HG03025 (cell line): ENCODE data around the gene DBH.
"Not testable (repeated sequence)": the region's sequence is repeated elsewhere in the genome, so short reads cannot be mapped to it uniquely, and the experiment has no call there.

Experiments
- ATAC-seq: cut with Tn5 transposase; IDR thresholded peaks from one replicate; pipeline ENCODE4 v1.9.1; 2021; ENCODE audit warnings: mild to moderate bottlenecking, moderate library complexity; ENCODE audit not compliant: unreplicated experiment, low FRiP score

The DBH gene

DNA sequence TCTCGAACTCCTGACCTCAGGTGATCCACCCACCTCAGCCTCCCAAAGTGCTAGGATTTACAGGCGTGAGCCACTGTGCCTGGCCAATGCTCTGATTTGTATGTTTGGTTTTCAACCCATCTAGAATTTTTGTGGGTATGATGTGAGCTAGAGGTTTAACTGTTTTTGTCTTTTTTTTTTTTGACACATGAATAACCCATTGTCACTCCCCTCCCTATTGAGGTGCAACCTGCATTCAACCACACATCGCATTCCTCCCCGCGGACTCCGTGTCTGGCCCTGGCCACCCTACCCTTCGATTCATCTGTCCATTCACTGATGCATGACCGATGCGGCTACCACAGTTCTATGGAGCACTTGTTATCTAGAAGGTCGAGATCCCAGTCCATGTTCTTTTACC, 17.4 kb upstream of the DBH start:
- no peak for ATAC-seq

DNA sequence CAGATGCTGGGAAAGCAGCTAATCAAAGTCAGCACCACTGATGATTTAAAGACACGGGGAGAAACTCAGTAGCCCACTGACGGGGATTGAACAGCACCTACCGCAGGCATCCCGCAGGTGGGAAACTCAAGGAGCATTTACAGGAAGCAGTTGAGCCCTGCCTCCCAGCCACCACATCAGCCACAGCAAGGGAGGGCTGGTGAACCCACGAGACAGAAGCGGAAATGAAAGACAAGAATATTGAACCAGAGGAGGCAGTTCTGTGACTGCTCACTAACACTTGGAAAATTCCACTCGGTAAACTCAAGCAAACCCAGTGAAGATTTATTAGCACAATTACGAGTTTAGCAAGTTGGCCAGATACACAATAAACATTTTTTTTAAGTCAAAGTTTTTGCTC, 16.4 kb upstream of the DBH start:
- ATAC-seq: no peak

DNA sequence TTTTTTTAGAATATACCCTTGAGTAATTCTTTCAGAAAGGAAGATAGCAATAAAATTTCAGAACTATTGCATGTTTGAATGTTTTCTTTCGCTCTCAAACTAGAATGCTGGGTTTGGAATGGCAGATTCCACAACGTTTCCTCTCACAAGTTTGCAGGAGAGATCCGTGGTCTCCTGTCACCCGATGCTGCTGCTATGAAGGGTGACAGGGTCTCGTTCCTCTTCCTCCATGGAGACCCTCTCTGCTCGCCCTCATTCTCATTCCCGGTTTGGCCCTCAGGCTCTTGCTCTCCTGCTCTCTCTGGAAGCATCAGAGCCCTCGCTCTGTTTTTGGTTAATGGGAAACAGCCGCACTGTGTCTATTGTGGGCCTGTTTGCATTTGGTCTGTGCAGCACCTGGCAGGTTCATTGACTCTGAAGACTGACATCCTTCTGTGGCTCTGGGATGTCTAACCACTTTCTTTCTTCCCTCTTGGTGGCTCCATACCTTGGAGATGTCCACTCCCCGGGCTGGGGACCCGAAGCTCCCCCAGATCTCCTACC, 14.4 kb upstream of the DBH start:
- ATAC-seq: no peak

DNA sequence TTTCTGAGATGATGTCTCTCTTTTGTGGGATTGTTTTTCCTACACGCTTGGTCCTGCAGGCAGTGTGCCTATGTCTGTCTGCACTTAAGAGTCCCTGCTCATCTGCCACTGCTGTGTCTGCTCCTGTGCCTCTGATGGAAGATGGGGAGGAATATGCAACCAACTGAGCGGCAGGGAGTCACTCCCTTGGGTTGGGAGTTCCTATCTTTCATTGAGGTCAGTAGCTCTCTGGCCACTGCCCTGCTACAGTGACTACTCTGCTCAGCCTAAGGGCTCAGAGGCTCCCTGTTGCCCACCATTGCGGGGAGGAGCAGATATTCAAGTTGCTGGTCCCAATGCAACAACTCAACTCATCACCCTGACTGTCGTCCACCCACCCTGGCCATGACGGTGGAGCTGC, 13.6 kb upstream of the DBH start:
- ATAC-seq: no peak

- not testable (repeated sequence) for ATAC-seq
Observed at GRCh38 chr9:133626008-133626407, 10.2 kb upstream of the DBH start.

DNA sequence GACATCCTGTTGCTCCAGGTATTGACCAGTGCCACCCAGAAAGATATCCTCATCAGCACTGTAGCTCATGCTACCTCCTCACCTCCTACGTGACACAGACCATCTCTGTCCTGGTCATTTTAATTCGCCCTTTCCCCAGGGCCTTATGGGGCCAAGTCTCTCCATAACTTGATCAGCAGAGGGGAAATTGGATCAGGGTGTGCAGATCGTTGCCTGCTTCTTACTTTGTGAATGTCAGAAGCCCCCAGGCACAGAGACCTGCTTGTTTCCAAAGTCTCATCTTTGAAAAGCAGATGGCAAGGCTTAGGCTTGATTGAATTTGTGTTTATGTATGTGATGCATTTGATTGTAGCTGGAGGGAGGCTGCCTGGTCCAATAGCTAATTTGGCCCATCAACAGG, 8.8 kb upstream of the DBH start:
- no peak for ATAC-seq

DNA sequence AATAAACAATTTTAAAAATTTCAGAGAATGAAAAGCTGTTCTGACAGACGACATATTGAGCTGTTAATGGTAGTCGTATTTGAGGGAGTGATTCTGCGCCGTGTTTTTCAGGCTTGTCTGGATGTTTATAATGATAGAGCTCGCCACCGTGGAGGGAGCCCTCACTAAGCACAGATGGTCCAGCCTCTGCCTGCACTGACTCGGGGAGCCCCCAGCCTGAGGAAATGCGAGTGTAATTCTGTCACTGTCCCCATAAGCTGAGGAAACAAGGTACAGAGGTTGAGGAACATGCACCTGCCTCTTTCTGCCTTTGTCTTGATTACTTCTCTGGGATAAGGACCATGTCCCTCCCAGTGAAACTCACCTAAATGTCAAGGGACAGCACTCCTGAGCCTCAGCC, 7.4 kb upstream of the DBH start:
- no peak for ATAC-seq

DNA sequence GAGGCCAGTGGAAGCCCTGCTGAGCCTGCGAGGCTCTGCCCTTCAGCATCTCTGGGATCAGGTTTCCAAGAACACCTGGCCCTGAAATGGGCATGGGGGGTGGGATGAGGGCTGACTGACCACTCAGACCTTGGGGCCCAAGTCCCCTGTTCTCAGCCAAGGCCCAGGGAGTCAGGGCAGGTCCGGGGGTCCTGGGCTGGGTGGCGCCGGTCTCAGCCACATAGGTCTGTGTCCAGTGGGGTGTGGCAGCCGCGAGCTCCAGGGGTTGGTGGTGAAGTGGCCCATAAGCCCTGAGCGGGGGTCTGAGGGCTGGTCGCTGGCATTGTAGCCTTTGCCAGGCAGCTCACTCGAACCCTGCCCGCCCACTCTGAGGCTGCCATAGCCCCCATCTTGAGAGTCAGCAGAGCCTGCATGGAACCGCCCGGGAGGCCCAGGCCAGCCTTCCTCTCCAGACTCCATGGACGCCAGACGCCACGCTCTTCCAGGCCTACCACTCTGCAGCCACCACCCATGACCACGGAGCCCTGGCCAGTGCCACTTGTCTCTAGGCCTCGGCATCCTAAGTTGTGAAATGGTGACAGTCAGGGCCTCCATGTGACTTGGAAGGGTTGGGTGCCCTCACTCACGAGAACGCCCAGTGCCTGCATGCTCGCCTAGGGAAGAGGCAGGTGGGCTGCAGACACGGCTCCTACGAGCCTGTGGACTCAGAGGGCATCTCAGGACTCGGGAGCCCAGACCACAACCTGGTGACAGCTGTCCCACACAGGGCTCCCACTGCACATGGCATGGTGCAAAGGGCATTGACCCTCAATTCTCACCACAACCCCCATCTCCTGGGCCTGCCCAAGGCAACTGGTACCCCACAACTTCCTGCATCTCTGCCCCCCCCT, 6.7 kb upstream of the DBH start:
- no peak for ATAC-seq

DNA sequence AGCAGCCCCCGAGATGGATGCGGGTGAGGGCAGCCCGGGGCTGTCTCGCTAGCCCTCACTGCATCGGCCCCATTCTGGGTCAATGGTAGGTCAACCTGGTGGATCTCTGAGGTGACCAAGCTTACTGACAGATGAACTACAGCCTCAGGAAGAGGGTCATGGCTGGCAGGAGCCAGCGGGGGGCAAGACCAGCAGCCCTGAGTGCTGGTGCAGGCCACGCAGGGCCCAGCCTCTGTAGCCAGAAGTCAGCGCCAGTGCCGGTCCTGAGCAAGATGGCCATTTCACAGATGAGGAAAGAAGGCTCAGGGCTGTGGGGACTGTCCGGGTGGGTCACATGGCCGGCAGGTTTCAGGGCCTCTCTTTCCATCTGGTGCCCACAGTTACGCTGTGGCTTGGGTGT, 5.1 kb upstream of the DBH start:
- ATAC-seq: no peak

DNA sequence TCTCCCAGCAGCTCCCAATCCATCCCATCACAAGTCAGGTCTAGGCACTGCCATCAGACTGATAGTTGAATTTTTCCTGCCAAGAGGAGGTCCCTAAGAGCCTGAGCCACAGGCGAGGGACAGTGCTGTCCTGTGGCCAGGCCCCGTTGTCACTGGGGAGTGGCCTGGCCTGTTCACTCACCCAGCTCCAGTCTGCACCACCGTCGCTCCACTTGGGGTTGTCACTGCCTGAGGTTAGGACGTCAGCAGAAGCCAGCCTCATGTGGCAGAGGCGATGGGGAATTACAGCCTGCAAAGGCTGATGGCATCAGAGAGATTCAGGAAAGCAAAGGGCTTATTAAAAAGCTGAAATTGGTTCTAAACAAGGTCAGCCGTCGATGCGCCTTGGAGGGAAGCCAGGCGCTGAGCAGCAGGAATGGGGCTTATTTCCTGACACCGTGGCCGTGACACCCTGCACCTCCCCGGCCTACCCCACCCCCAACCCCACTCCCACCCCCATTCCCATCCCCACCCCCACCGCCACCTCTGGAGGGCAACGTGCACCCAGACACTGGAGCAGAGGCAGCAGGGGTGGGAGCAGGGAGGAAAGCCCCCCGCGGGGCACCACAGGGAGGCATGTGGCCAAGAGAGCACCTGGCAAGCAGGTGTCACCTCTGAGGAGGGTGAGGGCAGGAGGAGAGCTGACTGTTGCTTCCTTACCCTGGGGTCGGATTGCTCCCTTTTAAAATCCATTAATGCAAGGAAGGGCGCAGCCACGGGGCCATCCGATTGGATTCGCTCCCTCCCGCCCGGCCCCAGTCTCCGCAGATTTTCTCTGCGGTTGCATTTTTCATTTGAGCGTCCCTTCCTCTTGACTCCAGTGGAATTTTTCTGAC, 3.1 kb upstream of the DBH start:
- no peak for ATAC-seq

DNA sequence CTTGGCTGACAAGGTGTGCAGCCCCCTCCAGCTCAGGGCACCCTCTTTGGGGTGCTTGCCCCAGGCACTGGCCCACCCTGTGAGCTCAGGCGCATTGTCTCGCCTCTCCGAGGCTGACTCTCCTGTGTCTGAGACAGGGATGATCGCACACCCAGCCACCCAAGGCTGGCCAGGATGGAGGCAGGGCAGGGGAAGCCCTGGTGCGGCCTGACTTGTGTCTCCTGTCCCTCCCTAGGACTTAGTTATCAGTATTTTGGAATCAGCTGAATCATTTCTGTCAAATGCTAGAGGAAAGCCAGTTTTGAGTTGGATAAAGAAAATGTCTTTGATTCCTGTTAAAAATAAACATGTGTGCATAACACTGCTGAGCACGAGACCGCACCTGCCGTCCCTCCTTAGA, 2.5 kb upstream of the DBH start:
- no peak for ATAC-seq

DNA sequence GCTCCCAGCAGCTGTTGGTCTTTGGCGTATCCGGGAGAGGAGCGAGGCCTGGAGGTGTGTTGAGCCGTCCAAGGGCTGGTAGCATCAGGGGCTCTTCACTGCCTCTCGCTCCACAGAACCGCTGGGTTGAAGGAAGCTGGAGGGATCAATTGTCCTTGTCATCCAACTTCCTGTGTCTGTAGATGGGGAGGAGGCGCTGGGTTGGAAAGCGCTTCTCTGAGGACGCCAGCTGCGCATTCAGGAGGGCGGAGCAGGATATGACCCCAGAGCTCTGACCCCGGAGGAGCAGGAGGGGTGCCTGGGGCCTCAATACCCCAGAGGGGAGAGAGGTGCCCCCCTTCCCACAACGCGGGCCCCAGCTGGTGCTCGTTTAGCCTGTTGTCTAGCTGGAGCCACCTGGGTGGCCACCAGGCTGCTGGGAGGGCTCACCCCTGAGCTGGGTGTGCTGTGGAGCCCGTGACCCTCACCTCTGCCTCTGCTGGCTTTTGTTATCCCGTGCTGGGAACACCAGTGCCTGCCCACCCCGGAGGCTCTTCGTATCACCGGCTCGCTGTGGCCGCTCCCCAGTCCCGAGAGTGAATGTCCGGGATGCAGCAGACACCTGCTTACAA, 2.0 kb upstream of the DBH start:
- no peak for ATAC-seq

GRCh38 chr9:133635098-133635497, 1.1 kb upstream of the DBH start:
- no peak for ATAC-seq

DNA sequence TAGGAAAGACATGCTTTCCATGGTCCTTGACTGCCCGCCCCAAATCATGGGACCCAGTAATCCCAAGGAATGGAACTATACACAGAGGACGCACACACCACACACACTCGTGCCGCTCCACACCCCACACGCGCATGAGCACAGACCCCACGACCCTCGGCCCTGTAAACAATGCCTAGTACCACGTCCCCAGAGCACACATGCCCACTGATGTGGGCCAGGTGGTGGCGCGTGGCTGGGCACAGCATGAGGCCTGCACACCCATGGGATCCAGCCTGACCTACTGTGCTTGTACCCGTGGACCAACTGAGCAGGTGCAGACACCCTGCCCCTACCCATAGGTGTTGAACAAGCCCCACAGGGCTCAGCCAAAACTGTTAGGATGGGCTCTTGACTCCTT, 739 bp downstream of the DBH start:
- ATAC-seq: no peak

- no peak for ATAC-seq
Observed at GRCh38 chr9:133637451-133638055, 1.4 kb downstream of the DBH start.

DNA sequence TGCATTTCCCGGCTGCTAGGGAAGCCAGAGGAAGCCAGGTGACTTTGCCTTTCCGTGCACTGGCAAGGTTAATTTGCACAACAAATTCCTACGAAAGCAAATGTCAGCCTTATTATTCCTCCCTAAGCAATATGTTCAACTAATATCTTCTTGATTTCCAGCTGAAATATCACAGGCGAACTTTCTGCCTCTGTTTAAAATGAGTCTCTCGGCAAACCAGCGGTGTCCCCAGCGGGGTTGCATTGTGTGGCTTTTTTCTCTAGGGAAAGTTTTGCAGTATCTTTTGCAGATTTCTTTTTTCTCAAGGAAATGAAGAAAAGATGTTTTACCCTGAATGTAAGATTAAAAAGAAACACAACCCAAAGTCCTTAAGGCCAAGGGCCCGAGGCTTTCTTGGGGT, 1.9 kb downstream of the DBH start:
- no peak for ATAC-seq

DNA sequence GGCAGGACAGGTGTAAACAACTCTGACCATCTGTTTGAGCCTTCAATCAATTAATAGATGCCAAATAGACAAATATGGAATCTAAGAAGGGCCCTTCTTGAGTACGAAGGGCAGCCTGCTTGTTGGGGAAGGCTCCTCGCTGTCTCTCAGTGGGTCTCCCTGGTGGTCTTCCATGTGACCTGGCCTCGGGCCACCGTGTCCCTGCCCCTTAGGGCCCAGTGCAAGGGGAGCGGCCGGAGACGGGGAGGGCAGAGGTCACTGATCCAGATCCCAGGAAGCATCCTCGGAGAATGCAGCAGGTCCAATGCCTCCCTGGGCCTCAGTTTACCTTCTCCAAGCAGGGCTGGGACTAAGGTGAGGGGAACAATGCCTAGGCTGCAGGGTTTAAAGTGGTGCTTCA, 2.5 kb downstream of the DBH start:
- ATAC-seq: no peak

DNA sequence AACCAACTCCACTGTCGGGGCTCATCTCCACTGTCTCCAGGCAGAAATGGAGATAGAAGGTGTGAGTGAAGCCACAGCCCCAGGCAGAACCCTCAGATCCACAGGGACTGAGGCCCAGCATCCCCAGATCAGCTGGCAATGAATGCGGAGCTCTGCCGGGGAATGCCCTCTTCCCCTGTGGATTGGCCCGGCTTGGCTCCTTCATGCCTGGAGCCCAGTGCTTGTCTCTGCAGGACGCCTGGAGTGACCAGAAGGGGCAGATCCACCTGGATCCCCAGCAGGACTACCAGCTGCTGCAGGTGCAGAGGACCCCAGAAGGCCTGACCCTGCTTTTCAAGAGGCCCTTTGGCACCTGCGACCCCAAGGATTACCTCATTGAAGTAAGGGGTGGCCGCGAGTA, 3.5 kb downstream of the DBH start:
- ATAC-seq: no peak

- ATAC-seq: no peak
Observed at GRCh38 chr9:133640160-133640559, 4.0 kb downstream of the DBH start.

- no peak for ATAC-seq
Observed at GRCh38 chr9:133640580-133641395, 4.6 kb downstream of the DBH start.
